Measurements from ENCODE around the gene TRAPPC10.

The TRAPPC10 gene

DNA sequence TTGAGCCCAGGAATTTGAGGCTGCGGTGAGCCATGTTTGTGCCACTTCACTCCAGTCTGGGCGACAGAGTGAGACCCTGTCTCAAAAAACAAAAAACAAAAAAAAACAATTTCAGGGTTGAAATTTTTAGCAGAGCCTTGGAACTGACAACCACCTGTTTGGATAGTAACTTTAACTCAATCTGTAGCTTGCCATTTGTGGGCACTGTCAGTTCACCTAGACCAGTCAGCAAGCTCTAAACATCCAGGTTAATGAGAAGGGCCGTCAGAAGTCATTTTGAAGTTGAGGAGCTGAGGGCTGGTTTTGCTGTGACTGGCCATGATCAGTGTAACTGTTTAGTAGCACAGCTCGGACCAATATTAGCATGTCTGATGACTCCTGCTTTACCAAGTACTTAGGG lies 8.4 kb downstream of the TRAPPC10 start:
- Histone ChIP-seq H3K4me2 (ENCODE audit: low read length) (no peak overlapping the region), H3K27ac (ENCODE audit: low read depth, low read length) (no peak overlapping the region), H3K9me2 (replicated peaks; ENCODE audit: control insufficient read depth, low read length) (no peaks in the 10 kb centered on the region), H3F3A (ENCODE audit: control insufficient read depth, insufficient read depth) (no peaks in the 10 kb centered on the region), H3K27me3 (ENCODE audit: control insufficient read depth, low read length) (no peaks in the 10 kb centered on the region), H3K4me1 (ENCODE audit: control insufficient read depth, low read length) (peaks cover 39% of the 10 kb centered on the region), H3K79me2 (ENCODE audit: control insufficient read depth, low read length) (peaks cover 100% of the 10 kb centered on the region), H3K36me3 (ENCODE audit: control insufficient read depth, low read length) (peaks cover 2% of the 10 kb centered on the region; the same call in 1 of the 2 replicates), H3K4me3 (ENCODE audit: low read length) (no peak overlapping the region), H4K20me1 (ENCODE audit: control insufficient read depth, insufficient read depth, low read depth, low read length) (peaks cover 31% of the 10 kb centered on the region; the same call in 1 of the 2 replicates), H3K9me3 (ENCODE audit: control insufficient read depth, insufficient read depth, low read length) (no peaks in the 10 kb centered on the region)
- TF ChIP-seq, protein P1, sequence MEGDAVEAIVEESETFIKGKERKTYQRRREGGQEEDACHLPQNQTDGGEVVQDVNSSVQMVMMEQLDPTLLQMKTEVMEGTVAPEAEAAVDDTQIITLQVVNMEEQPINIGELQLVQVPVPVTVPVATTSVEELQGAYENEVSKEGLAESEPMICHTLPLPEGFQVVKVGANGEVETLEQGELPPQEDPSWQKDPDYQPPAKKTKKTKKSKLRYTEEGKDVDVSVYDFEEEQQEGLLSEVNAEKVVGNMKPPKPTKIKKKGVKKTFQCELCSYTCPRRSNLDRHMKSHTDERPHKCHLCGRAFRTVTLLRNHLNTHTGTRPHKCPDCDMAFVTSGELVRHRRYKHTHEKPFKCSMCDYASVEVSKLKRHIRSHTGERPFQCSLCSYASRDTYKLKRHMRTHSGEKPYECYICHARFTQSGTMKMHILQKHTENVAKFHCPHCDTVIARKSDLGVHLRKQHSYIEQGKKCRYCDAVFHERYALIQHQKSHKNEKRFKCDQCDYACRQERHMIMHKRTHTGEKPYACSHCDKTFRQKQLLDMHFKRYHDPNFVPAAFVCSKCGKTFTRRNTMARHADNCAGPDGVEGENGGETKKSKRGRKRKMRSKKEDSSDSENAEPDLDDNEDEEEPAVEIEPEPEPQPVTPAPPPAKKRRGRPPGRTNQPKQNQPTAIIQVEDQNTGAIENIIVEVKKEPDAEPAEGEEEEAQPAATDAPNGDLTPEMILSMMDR (IDR thresholded peaks at IDR 0.05; ENCODE audit: low read depth, low read length, poor library complexity, severe bottlenecking) = no peak
- TF ChIP-seq EZH2phosphoT487 (IDR thresholded peaks at IDR 0.05; ENCODE audit: borderline replicate concordance, low read length) = no peak

DNA sequence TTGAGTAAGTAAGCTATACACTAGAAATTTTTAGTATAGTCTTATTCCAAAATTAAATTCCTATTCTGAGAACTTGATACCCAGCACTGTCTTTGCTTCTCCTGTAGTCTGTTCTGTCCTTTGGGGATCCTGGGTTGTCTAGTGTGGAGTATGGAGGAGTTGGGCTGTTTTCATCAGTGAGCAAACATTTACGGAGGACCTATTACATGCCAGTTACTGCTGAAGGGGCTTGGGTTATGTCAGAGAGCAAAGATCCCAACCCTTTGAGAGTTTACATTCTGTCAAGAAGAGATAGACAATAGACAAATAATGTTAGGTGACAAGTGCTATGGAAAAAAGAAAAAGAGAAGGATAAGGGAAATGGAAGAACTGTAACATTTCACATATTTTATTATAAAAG lies 9.0 kb downstream of the TRAPPC10 start:
- Histone ChIP-seq H3K79me2 (ENCODE audit: control insufficient read depth, low read length) (peaks cover 100% of the 10 kb centered on the region), H3K27ac (ENCODE audit: low read depth, low read length) (no peak overlapping the region), H3K9me3 (ENCODE audit: control insufficient read depth, insufficient read depth, low read length) (no peaks in the 10 kb centered on the region), H3K9me2 (replicated peaks; ENCODE audit: control insufficient read depth, low read length) (no peaks in the 10 kb centered on the region), H3K4me1 (ENCODE audit: control insufficient read depth, low read length) (peaks cover 35% of the 10 kb centered on the region), H3K4me3 (ENCODE audit: low read length) (no peak overlapping the region), H3K27me3 (ENCODE audit: control insufficient read depth, low read length) (no peaks in the 10 kb centered on the region), H3K4me2 (ENCODE audit: low read length) (no peak overlapping the region), H4K20me1 (ENCODE audit: control insufficient read depth, insufficient read depth, low read depth, low read length) (peaks cover 29% of the 10 kb centered on the region; the same call in 1 of the 2 replicates), H3K36me3 (ENCODE audit: control insufficient read depth, low read length) (peaks cover 2% of the 10 kb centered on the region; the same call in 1 of the 2 replicates), H3F3A (ENCODE audit: control insufficient read depth, insufficient read depth) (no peaks in the 10 kb centered on the region)
- no peak for TF ChIP-seq EZH2phosphoT487 (IDR thresholded peaks at IDR 0.05; ENCODE audit: borderline replicate concordance, low read length)
- TF ChIP-seq, protein P1 (IDR thresholded peaks at IDR 0.05; ENCODE audit: low read depth, low read length, poor library complexity, severe bottlenecking) = no peak

DNA sequence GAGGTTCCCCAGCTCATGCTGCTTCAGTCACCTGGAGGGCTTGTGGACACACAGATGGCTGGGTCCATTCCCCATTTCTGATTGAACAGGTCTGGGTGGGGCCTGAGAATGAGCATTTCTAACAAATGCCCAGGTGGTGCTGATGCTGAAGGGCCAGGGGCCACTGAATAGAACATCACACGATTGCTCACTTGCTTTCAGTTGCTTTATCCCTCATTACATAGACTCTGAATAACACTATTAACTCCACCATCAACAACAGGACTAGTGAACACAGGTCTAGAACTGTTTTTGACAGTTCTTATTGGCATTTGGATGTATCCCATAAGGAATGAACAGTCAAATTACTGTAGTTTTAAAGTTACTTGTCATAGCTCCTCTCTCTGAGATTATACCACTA lies 12.1 kb downstream of the TRAPPC10 start:
- peaks cover 16% of the 10 kb centered on the region for H3K4me1 ChIP-seq (ENCODE audit: control insufficient read depth, low read length)
- H3K9me2 ChIP-seq (replicated peaks; ENCODE audit: control insufficient read depth, low read length) = no peaks in the 10 kb centered on the region
- TF ChIP-seq, protein P1 (IDR thresholded peaks at IDR 0.05; ENCODE audit: low read depth, low read length, poor library complexity, severe bottlenecking) = no peak
- no peak for TF ChIP-seq EZH2phosphoT487 (IDR thresholded peaks at IDR 0.05; ENCODE audit: borderline replicate concordance, low read length)
- no peaks in the 10 kb centered on the region for H3F3A ChIP-seq (ENCODE audit: control insufficient read depth, insufficient read depth)
- H3K27ac ChIP-seq (ENCODE audit: low read depth, low read length) = no peak overlapping the region
- no peaks in the 10 kb centered on the region for H3K9me3 ChIP-seq (ENCODE audit: control insufficient read depth, insufficient read depth, low read length)
- H4K20me1 ChIP-seq (ENCODE audit: control insufficient read depth, insufficient read depth, low read depth, low read length) = peaks cover 21% of the 10 kb centered on the region; the same call in 1 of the 2 replicates
- no peak overlapping the region for H3K4me2 ChIP-seq (ENCODE audit: low read length)
- no peak overlapping the region for H3K4me3 ChIP-seq (ENCODE audit: low read length)
- no peaks in the 10 kb centered on the region for H3K36me3 ChIP-seq (ENCODE audit: control insufficient read depth, low read length)
- H3K79me2 ChIP-seq (ENCODE audit: control insufficient read depth, low read length) = peaks cover 100% of the 10 kb centered on the region
- H3K27me3 ChIP-seq (ENCODE audit: control insufficient read depth, low read length) = no peaks in the 10 kb centered on the region
